Glutamatergic neuron (in vitro differentiated cells): ENCODE measurements around the gene KLRF1. TPM values are rescaled to one million over a fixed set of nuclear protein-coding genes. Genes with fewer than 3 reads are reported as not detected.

Source experiments
- DNase-seq: peaks from one replicate; pipeline ENCODE4 v3.0.0; 2022
- H3K27ac Mint-ChIP-seq: one replicate; pipeline ENCODE4 v1.8.0; 2020; ENCODE audit warnings: mild to moderate bottlenecking, mixed read lengths, inconsistent platforms; ENCODE audit not compliant: unreplicated experiment
- H3K27me3 Mint-ChIP-seq: one replicate; pipeline ENCODE4 v1.8.0; 2020; ENCODE audit warnings: mild to moderate bottlenecking, moderate library complexity, mixed read lengths, inconsistent platforms; ENCODE audit not compliant: unreplicated experiment
- H3K36me3 Mint-ChIP-seq: one replicate; pipeline ENCODE4 v1.8.0; 2020; ENCODE audit warnings: mild to moderate bottlenecking, mixed read lengths, inconsistent platforms; ENCODE audit not compliant: unreplicated experiment
- H3K4me1 Mint-ChIP-seq: one replicate; pipeline ENCODE4 v1.8.0; 2020; ENCODE audit warnings: mild to moderate bottlenecking, low read depth, mixed read lengths, inconsistent platforms; ENCODE audit not compliant: unreplicated experiment
- H3K4me3 Mint-ChIP-seq: one replicate; pipeline ENCODE4 v1.8.0; 2020; ENCODE audit warnings: mild to moderate bottlenecking, mixed read lengths, inconsistent platforms; ENCODE audit not compliant: unreplicated experiment
- H3K9me3 Mint-ChIP-seq: one replicate; pipeline ENCODE4 v1.8.0; 2020; ENCODE audit warnings: mild to moderate bottlenecking, moderate library complexity, mixed read lengths, inconsistent platforms; ENCODE audit not compliant: unreplicated experiment
- total RNA-seq: library from RNA; stranded (reverse); fragmentation: NEBNext Ultra II Directional; extraction: Animal tissue kit (Norgen Biotek cat#: 25700); gene quantifications from one replicate; pipeline ENCODE4 v1.2.1, GENCODE V29; 2021; ENCODE audit not compliant: unreplicated experiment
- TF ChIP-seq, protein P1 (sequence below): fragments of 200-600 bp; sonication (generic); IDR thresholded peaks from one replicate; pipeline ENCODE4 v1.5.0; 2021; ENCODE audit not compliant: partially characterized antibody, unreplicated experiment

The KLRF1 gene
- total RNA-seq, 1 donor from 2014 or later: not detected

DNA sequence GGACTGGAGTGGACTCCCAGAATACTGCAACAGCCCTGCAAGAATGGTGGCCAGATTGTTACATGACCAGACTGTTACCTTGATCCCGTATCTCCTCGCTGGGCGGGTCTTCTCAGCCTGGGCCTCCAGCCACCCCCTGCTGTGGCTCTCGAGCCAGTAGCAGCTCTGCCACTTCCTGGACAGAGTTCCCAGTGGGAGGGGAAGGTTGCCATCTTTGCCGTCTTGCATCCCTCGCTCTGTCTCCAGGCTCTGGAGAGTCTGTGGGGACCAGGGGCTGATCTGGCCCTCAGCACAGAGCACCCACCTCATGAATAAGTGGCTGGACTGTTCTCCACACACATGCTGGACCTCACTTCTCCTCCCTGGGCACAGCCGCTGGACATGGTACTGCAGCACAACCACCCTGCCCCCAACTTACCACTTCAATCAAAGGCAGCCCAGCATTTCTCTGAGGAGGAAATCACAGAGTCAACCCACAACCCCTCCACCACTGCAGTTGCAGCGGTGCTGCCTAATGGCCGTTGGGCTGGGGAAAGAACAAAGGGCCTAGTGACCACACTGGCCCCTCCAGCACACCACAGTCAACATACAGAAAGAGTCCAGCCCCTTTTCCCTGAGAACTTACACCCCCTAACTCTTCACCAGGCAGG lies 6.9 kb upstream of the KLRF1 start:
- H3K9me3 Mint-ChIP-seq: no peaks in the 10 kb centered on the region
- H3K36me3 Mint-ChIP-seq: no peaks in the 10 kb centered on the region
- no peak overlapping the region for H3K4me3 Mint-ChIP-seq
- DNase-seq: no peak
- no peak overlapping the region for H3K27ac Mint-ChIP-seq
- H3K27me3 Mint-ChIP-seq: no peaks in the 10 kb centered on the region
- H3K4me1 Mint-ChIP-seq: peaks cover 8% of the 10 kb centered on the region
- TF ChIP-seq, protein P1, sequence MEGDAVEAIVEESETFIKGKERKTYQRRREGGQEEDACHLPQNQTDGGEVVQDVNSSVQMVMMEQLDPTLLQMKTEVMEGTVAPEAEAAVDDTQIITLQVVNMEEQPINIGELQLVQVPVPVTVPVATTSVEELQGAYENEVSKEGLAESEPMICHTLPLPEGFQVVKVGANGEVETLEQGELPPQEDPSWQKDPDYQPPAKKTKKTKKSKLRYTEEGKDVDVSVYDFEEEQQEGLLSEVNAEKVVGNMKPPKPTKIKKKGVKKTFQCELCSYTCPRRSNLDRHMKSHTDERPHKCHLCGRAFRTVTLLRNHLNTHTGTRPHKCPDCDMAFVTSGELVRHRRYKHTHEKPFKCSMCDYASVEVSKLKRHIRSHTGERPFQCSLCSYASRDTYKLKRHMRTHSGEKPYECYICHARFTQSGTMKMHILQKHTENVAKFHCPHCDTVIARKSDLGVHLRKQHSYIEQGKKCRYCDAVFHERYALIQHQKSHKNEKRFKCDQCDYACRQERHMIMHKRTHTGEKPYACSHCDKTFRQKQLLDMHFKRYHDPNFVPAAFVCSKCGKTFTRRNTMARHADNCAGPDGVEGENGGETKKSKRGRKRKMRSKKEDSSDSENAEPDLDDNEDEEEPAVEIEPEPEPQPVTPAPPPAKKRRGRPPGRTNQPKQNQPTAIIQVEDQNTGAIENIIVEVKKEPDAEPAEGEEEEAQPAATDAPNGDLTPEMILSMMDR: no peak

DNA sequence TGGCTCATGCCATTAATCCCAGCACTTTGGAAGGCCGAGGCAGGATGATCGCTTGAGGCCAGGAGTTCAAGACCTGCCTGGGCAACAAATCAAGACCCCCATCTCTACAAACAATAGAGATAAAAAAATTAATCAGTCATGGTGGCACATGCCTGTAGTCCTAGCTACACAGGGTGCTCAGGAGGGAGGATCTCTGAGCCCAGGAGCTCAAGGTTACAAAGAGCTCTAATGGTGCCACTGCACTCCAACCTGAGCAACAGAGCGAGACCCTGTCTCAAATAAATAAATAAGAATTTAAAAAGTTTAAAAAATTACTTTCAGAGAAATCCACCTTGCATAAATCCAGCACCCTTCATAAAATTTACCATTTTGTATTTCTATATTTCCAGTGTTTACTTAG lies 2.2 kb downstream of the KLRF1 start:
- Mint-ChIP-seq H3K27ac (no peak overlapping the region), H3K4me1 (no peaks in the 10 kb centered on the region), H3K27me3 (no peaks in the 10 kb centered on the region), H3K9me3 (peaks cover 2% of the 10 kb centered on the region), H3K4me3 (no peak overlapping the region), H3K36me3 (no peaks in the 10 kb centered on the region)
- TF ChIP-seq, protein P1: no peak
- no peak for DNase-seq

DNA sequence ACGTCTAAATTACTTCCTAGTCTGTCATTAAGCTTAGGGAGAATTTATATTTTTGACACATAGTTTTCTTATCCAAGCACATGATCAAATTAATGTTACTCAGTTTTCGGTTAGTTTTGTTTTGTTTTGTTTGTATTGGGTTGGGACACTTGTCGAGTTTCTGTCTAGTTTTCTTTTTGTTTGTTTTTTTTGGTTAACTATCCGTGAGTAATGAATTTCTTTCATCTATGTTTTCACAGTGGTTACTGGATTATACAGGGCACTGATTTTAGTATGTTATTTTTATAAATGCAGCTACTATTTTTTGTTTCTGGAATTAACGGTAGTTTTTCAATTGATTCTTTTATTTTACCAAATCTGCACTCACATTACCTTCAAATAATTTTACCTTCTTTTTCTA lies 2.7 kb downstream of the KLRF1 start:
- no peaks in the 10 kb centered on the region for H3K36me3 Mint-ChIP-seq
- peaks cover 2% of the 10 kb centered on the region for H3K9me3 Mint-ChIP-seq
- H3K4me1 Mint-ChIP-seq: no peaks in the 10 kb centered on the region
- H3K4me3 Mint-ChIP-seq: no peak overlapping the region
- no peak for DNase-seq
- no peak overlapping the region for H3K27ac Mint-ChIP-seq
- no peaks in the 10 kb centered on the region for H3K27me3 Mint-ChIP-seq
- TF ChIP-seq, protein P1: no peak

DNA sequence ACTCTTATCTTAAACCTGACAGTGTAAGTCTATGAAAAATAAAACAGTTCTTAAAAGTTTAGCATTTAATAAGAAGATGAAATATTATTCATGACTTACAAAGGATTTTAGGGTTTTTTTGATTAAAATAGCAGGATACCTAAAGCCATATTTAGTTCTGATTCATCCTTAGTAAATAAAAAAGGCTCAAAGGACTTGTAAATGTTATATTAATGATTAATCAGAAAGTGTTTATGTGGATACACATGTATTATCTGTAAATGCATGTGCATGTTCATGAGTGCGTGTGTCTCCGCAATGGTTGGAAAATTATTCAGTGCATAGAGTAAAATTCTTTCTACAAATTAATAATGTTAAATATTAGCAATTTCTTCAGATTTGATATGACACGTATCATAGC lies 4.4 kb downstream of the KLRF1 start:
- H3K9me3 Mint-ChIP-seq: peaks cover 2% of the 10 kb centered on the region
- H3K4me3 Mint-ChIP-seq: no peak overlapping the region
- H3K36me3 Mint-ChIP-seq: no peaks in the 10 kb centered on the region

DNA sequence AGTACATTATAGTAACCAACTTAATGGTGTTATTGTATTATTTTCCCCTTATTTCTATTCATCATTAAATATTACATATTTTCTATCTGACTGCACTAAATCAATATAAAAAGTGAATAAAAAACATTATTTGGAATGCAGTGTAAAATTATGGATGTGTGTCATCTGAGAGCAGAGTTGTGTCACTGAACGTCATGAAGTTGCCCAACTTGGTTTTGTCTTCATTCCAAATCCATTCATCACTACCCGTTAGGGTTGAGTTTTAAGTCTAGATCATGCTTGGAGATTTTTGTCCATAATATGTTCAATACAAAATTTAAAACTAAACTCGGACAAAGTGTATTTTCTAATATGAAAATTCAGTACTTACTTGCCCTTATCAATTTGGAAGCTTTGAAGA lies 16.1 kb downstream of the KLRF1 start:
- H3K4me3 Mint-ChIP-seq: no peak overlapping the region
- no peak overlapping the region for H3K27ac Mint-ChIP-seq
- no peaks in the 10 kb centered on the region for H3K4me1 Mint-ChIP-seq
- TF ChIP-seq, protein P1: no peak
- H3K9me3 Mint-ChIP-seq: no peaks in the 10 kb centered on the region
- no peaks in the 10 kb centered on the region for H3K27me3 Mint-ChIP-seq
- H3K36me3 Mint-ChIP-seq: peaks cover 4% of the 10 kb centered on the region
- no peak for DNase-seq

More for the DNA sequence above, 4.4 kb downstream of the KLRF1 start:
- no peak for DNase-seq
- Mint-ChIP-seq H3K4me1 (no peaks in the 10 kb centered on the region), H3K27ac (no peak overlapping the region), H3K27me3 (no peaks in the 10 kb centered on the region)
- TF ChIP-seq, protein P1: no peak
